Chondrocyte (in vitro differentiated cells): ENCODE measurements around the gene WASF2. TPM values are rescaled to one million over a fixed set of nuclear protein-coding genes. Genes with fewer than 3 reads are reported as not detected.

ENCODE experiments used
- DNase-seq: peaks from one replicate; pipeline ENCODE4 v3.0.0; 2021; ENCODE audit warnings: mixed read lengths, low spot score
- H3K27ac Mint-ChIP-seq: one replicate; pipeline ENCODE4 v1.8.0; 2021; ENCODE audit warnings: mild to moderate bottlenecking, moderate library complexity, mixed read lengths; ENCODE audit not compliant: unreplicated experiment
- H3K27me3 Mint-ChIP-seq: 2 replicates; pipeline ENCODE4 v1.8.0; 2021; ENCODE audit warnings: low read depth, mixed read lengths
- H3K36me3 Mint-ChIP-seq: 2 replicates; pipeline ENCODE4 v1.8.0; 2021; ENCODE audit warnings: low read depth, mixed read lengths
- H3K4me1 Mint-ChIP-seq: 2 replicates; pipeline ENCODE4 v1.8.0; 2021; ENCODE audit warnings: low read depth, mild to moderate bottlenecking, mixed read lengths
- H3K4me3 Mint-ChIP-seq: one replicate; pipeline ENCODE4 v1.8.0; 2021; ENCODE audit warnings: mild to moderate bottlenecking, moderate library complexity, mixed read lengths; ENCODE audit not compliant: unreplicated experiment
- H3K9me3 Mint-ChIP-seq: 2 replicates; pipeline ENCODE4 v1.8.0; 2021; ENCODE audit warnings: low read depth, mixed read lengths
- total RNA-seq: library from RNA; stranded (reverse); gene quantifications from 3 replicates; pipeline ENCODE4 v1.2.1, GENCODE V29; 2021
- TF ChIP-seq, protein P1 (sequence below): fragments of 200-600 bp; sonication (generic); IDR thresholded peaks from 2 replicates; pipeline ENCODE4 v1.5.0; 2021; ENCODE audit warnings: antibody characterized with exemption, mild to moderate bottlenecking, moderate library complexity

The WASF2 gene
- total RNA-seq, 1 donor from 2014 or later: 128 TPM

- Mint-ChIP-seq H3K27ac (no peak overlapping the region), H3K9me3 (no peaks in the 10 kb centered on the region)
Measured at GRCh38 chr1:27379564-27380122, 110.3 kb downstream of the WASF2 start.

DNA sequence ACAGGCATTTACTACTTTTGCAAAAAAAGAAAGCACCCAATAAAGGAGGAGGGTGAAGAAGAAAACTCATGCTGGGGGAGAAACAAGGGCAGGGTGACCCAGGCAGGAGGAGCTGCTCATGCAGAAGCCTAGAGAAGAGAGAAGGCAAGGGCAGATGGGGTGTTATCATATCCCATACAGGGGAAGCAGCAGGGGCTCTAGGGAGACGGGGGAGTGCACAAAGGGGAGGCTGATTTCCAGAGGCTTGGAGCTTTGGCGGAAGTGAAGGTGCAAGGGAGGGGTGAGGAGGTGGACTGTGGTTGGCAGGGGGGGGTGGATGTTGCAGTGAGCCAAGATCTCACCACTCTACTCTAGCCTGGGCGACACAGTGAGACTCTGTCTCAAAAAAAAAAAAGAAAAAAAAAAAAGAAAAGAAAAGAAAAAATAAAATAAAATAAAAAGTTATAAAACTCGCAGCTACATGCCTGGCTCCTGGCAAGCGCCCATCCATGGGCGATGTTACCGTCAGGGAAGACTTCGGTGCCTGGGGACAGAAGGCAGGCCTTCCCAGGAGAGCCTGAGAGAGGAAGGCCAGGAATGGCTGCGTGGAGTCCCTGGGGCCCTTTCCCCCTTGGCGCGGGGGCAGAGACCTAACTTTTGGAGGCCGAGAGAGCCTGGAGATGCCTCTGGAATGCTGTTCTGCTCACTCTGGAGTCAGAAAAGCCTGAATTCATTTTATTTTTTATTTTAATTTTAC lies 112.0 kb downstream of the WASF2 start:
- Mint-ChIP-seq H3K36me3 (no peaks in the 10 kb centered on the region), H3K4me3 (no peak overlapping the region), H3K27ac (no peak overlapping the region), H3K27me3 (peaks cover 5% of the 10 kb centered on the region), H3K9me3 (no peaks in the 10 kb centered on the region), H3K4me1 (no peaks in the 10 kb centered on the region)
- TF ChIP-seq, protein P1, sequence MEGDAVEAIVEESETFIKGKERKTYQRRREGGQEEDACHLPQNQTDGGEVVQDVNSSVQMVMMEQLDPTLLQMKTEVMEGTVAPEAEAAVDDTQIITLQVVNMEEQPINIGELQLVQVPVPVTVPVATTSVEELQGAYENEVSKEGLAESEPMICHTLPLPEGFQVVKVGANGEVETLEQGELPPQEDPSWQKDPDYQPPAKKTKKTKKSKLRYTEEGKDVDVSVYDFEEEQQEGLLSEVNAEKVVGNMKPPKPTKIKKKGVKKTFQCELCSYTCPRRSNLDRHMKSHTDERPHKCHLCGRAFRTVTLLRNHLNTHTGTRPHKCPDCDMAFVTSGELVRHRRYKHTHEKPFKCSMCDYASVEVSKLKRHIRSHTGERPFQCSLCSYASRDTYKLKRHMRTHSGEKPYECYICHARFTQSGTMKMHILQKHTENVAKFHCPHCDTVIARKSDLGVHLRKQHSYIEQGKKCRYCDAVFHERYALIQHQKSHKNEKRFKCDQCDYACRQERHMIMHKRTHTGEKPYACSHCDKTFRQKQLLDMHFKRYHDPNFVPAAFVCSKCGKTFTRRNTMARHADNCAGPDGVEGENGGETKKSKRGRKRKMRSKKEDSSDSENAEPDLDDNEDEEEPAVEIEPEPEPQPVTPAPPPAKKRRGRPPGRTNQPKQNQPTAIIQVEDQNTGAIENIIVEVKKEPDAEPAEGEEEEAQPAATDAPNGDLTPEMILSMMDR: no peak
- DNase-seq: no peak

More at GRCh38 chr1:27379564-27380122, 110.3 kb downstream of the WASF2 start:
- DNase-seq: no peak
- TF ChIP-seq, protein P1: no peak
- Mint-ChIP-seq H3K27me3 (peaks cover 5% of the 10 kb centered on the region), H3K36me3 (no peaks in the 10 kb centered on the region), H3K4me3 (no peak overlapping the region), H3K4me1 (no peaks in the 10 kb centered on the region)

- H3K27me3 Mint-ChIP-seq: no peaks in the 10 kb centered on the region
- TF ChIP-seq, protein P1: no peak
- no peaks in the 10 kb centered on the region for H3K4me1 Mint-ChIP-seq
- no peak within 1 kb of the TSS for H3K4me3 Mint-ChIP-seq
- DNase-seq: no peak
- H3K27ac Mint-ChIP-seq: no peak within 1 kb of the TSS
- no peaks in the 10 kb centered on the region for H3K36me3 Mint-ChIP-seq
- no peaks in the 10 kb centered on the region for H3K9me3 Mint-ChIP-seq
Measured at GRCh38 chr1:27374362-27375086, 115.4 kb downstream of the WASF2 start, which contains the start of gene FCN3. Gene FCN3 (minus strand): TSS chr1:27374824. CDS start chr1:27374818, 6 bp downstream.

DNA sequence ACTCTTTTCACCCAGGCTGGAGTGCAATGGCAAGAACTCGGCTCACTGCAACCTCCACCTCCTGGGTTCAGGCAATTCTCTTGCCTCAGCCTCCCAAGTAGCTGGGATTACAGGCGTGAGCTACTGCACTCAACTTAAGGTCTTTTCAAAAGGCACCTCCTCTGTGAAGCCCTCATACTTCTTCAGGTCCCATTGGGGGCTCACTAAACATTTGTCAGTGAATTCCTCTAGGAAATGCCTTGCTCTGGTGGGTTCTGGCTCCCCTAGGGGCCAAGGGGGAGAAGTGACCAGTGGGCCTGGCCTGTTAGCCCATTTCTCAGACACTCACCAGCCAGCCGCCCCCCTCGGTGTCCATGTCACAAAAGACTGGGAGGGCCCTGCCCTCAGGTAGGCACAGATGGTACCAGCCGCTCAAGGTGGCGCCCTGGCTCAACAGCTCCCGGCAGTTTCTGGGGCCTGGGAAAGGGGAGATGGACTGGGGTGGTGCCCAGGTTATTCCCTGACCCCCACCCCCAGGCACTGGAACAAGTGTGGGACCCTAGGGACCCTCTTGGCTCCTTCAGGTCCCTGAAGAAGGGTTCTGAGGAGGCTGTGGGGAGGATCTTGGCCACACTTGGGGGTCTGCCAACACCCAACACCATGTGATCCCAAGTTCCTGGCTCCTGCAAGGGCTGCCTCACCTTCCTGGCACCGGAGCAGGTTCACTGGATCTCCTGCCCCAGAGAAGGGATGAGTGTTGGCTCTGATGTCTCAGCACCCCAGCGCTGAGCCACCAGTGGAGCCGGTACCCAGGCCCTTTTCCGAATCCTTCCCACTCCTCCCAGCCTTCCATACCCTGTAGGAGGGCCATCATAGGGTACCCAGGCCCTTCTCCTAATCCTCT lies 116.9 kb downstream of the WASF2 start:
- Mint-ChIP-seq H3K9me3 (no peaks in the 10 kb centered on the region), H3K27me3 (no peaks in the 10 kb centered on the region), H3K27ac (no peak overlapping the region), H3K4me3 (no peak overlapping the region), H3K36me3 (no peaks in the 10 kb centered on the region), H3K4me1 (peaks cover 3% of the 10 kb centered on the region)
- DNase-seq: peak; percentile 75
- TF ChIP-seq, protein P1: peak; percentile 53
